Thyroid gland (tissue), 4 donors: ENCODE results near the gene GCNT4. TPM values are rescaled to one million over a fixed set of nuclear protein-coding genes. Genes with fewer than 3 reads are reported as not detected.

Experiments
- DNase-seq, 2 donors: peaks; one replicate each; pipeline ENCODE4 v3.0.0-alpha.2; 2019
- H3K27ac ChIP-seq, 3 donors: fragments of 200-600 bp; sonication (generic); 1 replicate in 2 of 3; 2 replicates in 1 of 3; pipeline ENCODE4 v1.5.1; 2016 to 2019; ENCODE audit warnings: mild to moderate bottlenecking in 1 of 3, moderate library complexity in 1 of 3
- H3K27me3 ChIP-seq: fragments of 200-600 bp; sonication (generic); one replicate; pipeline ENCODE4 v1.5.1; 2019
- H3K36me3 ChIP-seq, 2 donors: fragments of 200-600 bp; sonication (generic); one replicate each; pipeline ENCODE4 v1.5.1; 2016 to 2019
- H3K4me1 ChIP-seq, 2 donors: fragments of 200-600 bp; sonication (generic); one replicate each; pipeline ENCODE4 v1.5.1; 2017 to 2019
- H3K4me3 ChIP-seq, 3 donors: fragments of 200-600 bp; sonication (generic); replicated peaks in 1 of 3; 1 replicate in 2 of 3; 2 replicates in 1 of 3; pipeline ENCODE4 v1.5.1; 2016; ENCODE audit warnings: mild to moderate bottlenecking in 1 of 3
- H3K9me3 ChIP-seq: fragments of 200-600 bp; sonication (generic); one replicate; pipeline ENCODE4 v1.5.1; 2017
- CTCF ChIP-seq, 6 experiments: fragments of 200-600 bp in 3 of 6; fragments of 450-650 bp in 3 of 6; sonication (generic) in 3 of 6; IDR thresholded peaks; one replicate each; pipeline ENCODE4 v1.5.1; 2016 to 2019; ENCODE audit warnings: antibody characterized with exemption in 6 of 6, mild to moderate bottlenecking in 2 of 6, inconsistent platforms in 1 of 6, moderate library complexity in 1 of 6
- POLR2A ChIP-seq, 2 donors: fragments of 450-650 bp; IDR thresholded peaks; one replicate each; pipeline ENCODE4 v1.6.1; 2017; ENCODE audit warnings: antibody characterized with exemption in 2 of 2, mild to moderate bottlenecking in 2 of 2, moderate library complexity in 1 of 2
- WGBS, 2 donors: methylation state at CpG; one replicate each; pipeline ENCODE4 v1.1.5; 2017; 5-methylcytosine and 5-hydroxymethylcytosine counted together
- intact Hi-C: fragments of 100-400 bp; cut with DNase I; formaldehyde crosslinking; loops from one replicate; pipeline ENCODE4 v1.15.1; 2023
- total RNA-seq, 4 donors: library from RNA; depleted of rRNA; stranded (reverse); fragments of >200 nt; gene quantifications; one replicate each; pipeline ENCODE4 v1.2.3, GENCODE V29; 2016

The GCNT4 gene
- total RNA-seq, 4 donors from 2014 or later = 0.94 to 3.1 (median 1.5) TPM

GRCh38 chr5:75046366-75047142 lies 5.8 kb downstream of the GCNT4 start:
- H3K9me3 ChIP-seq = no peaks in the 10 kb centered on the region
- WGBS, 2 donors = 86 to 90% methylated on average over 10 of the region's 10 CpGs
- H3K4me3 ChIP-seq = no peak overlapping the region
- TF ChIP-seq POLR2A (IDR thresholded peaks at IDR 0.05) = no peak
- TF ChIP-seq CTCF (IDR thresholded peaks at IDR 0.05) = no peak
- no peak overlapping the region for H3K27ac ChIP-seq
- intact Hi-C loops = no loop called here
- DNase-seq = no peak
- H3K36me3 ChIP-seq = no peaks in the 10 kb centered on the region
- H3K27me3 ChIP-seq = no peaks in the 10 kb centered on the region
- H3K4me1 ChIP-seq = peaks cover 0 to 3% of the 10 kb centered on the region in 2 donors

GRCh38 chr5:75045071-75045470 lies 7.3 kb downstream of the GCNT4 start:
- Histone ChIP-seq H3K36me3 (no peaks in the 10 kb centered on the region), H3K9me3 (no peaks in the 10 kb centered on the region), H3K4me1 (peaks cover 0 to 2% of the 10 kb centered on the region in 2 donors), H3K27me3 (no peaks in the 10 kb centered on the region), H3K4me3 (no peak overlapping the region), H3K27ac (no peak overlapping the region)
- DNase-seq = no peak
- WGBS, 2 donors = 93 to 94% methylated on average over 2 of the region's 2 CpGs
- TF ChIP-seq POLR2A (IDR thresholded peaks at IDR 0.05) (no peak), CTCF (IDR thresholded peaks at IDR 0.05) (no peak)
- intact Hi-C loops = no loop called here

- 74 to 91% methylated on average over 7 of the region's 7 CpGs for WGBS, 2 donors
- no peaks in the 10 kb centered on the region for H3K27me3 ChIP-seq
- TF ChIP-seq CTCF (IDR thresholded peaks at IDR 0.05) (no peak), POLR2A (IDR thresholded peaks at IDR 0.05) (no peak)
- intact Hi-C loops = no loop called here
- H3K4me3 ChIP-seq = no peak overlapping the region
- DNase-seq = no peak
- H3K9me3 ChIP-seq = no peaks in the 10 kb centered on the region
- no peak overlapping the region for H3K27ac ChIP-seq
- H3K4me1 ChIP-seq = no peaks in the 10 kb centered on the region
- H3K36me3 ChIP-seq = no peaks in the 10 kb centered on the region
Observed at GRCh38 chr5:75044406-75044805, 8.0 kb downstream of the GCNT4 start.

GRCh38 chr5:75043633-75044264 lies 8.6 kb downstream of the GCNT4 start:
- intact Hi-C loops = no loop called here
- H3K27me3 ChIP-seq = no peaks in the 10 kb centered on the region
- 90 to 93% methylated on average over 7 of the region's 7 CpGs for WGBS, 2 donors
- DNase-seq = no peak
- no peaks in the 10 kb centered on the region for H3K4me1 ChIP-seq
- H3K9me3 ChIP-seq = no peaks in the 10 kb centered on the region
- H3K36me3 ChIP-seq = no peaks in the 10 kb centered on the region
- H3K27ac ChIP-seq = no peak overlapping the region
- H3K4me3 ChIP-seq = no peak overlapping the region
- TF ChIP-seq POLR2A (IDR thresholded peaks at IDR 0.05) (no peak), CTCF (IDR thresholded peaks at IDR 0.05) (no peak)

GRCh38 chr5:75042522-75042921 lies 9.8 kb downstream of the GCNT4 start:
- Histone ChIP-seq H3K4me1 (no peaks in the 10 kb centered on the region), H3K36me3 (no peaks in the 10 kb centered on the region), H3K27me3 (no peaks in the 10 kb centered on the region), H3K27ac (no peak overlapping the region), H3K9me3 (no peaks in the 10 kb centered on the region), H3K4me3 (no peak overlapping the region)
- no peak for TF ChIP-seq CTCF (IDR thresholded peaks at IDR 0.05)
- no peak for TF ChIP-seq POLR2A (IDR thresholded peaks at IDR 0.05)
- DNase-seq = no peak
- WGBS, 2 donors = 94 to 95% methylated on average over 1 of the region's 1 CpG
- intact Hi-C loops = no loop called here
